Epithelial cell of proximal tubule (primary cell): ENCODE measurements around the gene LMF1. TPM values are rescaled to one million over a fixed set of nuclear protein-coding genes. Genes with fewer than 3 reads are reported as not detected.
"Not testable (repeated sequence)": the region's sequence is repeated elsewhere in the genome, so short reads cannot be mapped to it uniquely, and the experiment has no call there.

Experiments used
- DNase-seq: peaks from one replicate; pipeline ENCODE4 v3.0.0-alpha.2; 2011; ENCODE audit warnings: low read depth
- H3K4me3 ChIP-seq: 2 replicates; pipeline ENCODE4 v1.5.1; 2011; ENCODE audit warnings: low read depth, mild to moderate bottlenecking, low read length
- total RNA-seq: library from RNA; depleted of rRNA; stranded (reverse); fragments of >200 nt; gene quantifications from 2 replicates; pipeline ENCODE4 v1.2.3, GENCODE V29; 2015
- TF ChIP-seq, protein P1 (sequence below): conservative IDR thresholded peaks from 2 replicates; pipeline ENCODE4 v1.5.1; 2012; ENCODE audit warnings: low read depth, mild to moderate bottlenecking, low read length

Gene LMF1
- total RNA-seq, 1 donor from 2014 or later, result 8.2 TPM

GRCh38 chr16:841455-842060 is 129.2 kb downstream of the LMF1 start:
- H3K4me3 ChIP-seq, result no peak overlapping the region
- TF ChIP-seq, protein P1, sequence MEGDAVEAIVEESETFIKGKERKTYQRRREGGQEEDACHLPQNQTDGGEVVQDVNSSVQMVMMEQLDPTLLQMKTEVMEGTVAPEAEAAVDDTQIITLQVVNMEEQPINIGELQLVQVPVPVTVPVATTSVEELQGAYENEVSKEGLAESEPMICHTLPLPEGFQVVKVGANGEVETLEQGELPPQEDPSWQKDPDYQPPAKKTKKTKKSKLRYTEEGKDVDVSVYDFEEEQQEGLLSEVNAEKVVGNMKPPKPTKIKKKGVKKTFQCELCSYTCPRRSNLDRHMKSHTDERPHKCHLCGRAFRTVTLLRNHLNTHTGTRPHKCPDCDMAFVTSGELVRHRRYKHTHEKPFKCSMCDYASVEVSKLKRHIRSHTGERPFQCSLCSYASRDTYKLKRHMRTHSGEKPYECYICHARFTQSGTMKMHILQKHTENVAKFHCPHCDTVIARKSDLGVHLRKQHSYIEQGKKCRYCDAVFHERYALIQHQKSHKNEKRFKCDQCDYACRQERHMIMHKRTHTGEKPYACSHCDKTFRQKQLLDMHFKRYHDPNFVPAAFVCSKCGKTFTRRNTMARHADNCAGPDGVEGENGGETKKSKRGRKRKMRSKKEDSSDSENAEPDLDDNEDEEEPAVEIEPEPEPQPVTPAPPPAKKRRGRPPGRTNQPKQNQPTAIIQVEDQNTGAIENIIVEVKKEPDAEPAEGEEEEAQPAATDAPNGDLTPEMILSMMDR, result no peak
- DNase-seq, result no peak

DNA sequence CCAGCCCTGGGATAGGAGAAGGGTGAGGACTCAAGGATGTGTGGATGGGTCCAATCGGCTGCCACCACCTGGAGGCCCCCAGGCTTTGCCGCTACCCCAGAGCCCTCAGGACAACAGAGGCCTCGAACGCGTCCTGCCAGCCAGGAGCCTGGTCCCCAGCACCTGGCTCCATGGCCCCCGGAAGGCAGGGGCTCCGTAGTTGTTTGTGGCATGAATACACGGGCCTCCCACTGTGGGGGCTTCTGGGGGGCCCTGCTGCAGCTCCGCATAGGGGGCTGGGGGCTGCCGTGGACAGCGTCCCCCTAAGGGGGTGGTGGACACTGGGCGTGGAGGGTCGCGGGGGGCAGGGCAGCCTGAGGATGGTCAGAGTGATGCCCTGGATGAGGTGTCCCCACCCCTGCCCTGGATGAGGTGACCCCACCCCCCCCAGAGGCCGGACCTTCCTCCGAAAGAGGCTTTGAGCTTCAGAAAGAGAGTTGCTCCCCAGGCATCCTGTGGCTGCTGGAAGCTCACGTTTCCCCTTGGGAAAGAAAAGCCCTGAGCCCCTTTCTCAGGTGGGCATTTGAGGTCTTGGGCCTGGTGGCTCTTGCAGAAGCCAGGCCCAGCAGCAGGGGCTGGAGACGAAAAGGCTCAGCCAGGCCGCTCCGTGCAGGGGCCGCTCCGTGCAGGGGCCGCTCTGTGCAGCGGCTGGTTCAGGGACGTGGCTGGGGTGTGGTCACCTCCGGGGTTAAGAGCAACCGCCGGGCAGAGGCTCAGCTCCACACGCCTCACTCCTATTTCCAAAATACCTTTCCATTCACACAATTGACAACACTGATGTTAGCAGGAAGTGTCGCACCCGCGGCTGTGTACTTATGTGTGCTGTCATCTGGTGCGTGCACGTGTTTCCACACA is 130.0 kb downstream of the LMF1 start:
- DNase-seq, result no peak
- TF ChIP-seq, protein P1, result no peak
- no peak overlapping the region for H3K4me3 ChIP-seq

DNA sequence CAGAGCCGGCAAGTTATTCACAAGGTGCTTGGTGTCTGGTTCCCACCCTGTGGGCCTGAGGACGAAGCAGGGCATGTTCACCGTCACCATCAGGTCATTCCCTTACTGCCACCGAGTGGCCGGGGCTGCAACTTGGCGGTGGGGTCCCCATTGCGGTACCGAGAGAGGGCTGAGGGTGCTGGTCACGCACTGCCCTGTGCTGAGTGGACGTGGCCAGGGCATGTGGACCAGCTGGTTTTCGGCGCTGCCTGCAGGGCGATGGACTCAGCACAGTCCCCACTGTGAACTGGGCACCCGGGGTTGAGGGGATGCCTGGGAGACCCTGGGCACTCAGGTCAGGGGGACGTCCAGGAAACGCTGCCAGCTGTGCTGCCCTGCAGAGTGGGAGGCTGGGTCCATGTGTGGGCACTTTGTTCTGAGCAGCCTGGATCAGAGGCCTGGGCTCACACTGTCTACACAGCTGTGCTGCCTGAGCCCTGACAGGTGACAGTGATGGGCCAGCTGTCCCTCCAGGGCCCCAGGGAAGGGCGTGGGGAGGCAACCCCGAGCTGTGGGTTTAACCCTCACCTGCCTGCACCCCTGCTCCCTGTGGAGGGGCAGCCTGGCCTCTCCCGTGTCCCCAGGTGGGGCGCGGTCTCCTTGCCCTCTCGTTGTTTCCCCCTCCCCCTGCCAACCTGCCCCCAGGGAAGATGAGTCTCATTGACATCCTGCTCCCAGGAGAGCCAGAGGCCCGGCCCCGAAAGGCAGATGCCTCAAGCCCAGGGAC is 131.0 kb downstream of the LMF1 start:
- TF ChIP-seq, protein P1, result no peak
- H3K4me3 ChIP-seq, result no peak overlapping the region
- no peak for DNase-seq

GRCh38 chr16:838741-839140 is 132.0 kb downstream of the LMF1 start:
- TF ChIP-seq, protein P1, result no peak
- H3K4me3 ChIP-seq, result no peak overlapping the region
- no peak for DNase-seq

- DNase-seq, H3K4me3 ChIP-seq: not testable (repeated sequence)
These were observed 134.0 kb downstream of the LMF1 start for GRCh38 chr16:836822-837221.

- TF ChIP-seq, protein P1, result no peak
- no peak for DNase-seq
- H3K4me3 ChIP-seq, result no peak overlapping the region
These were observed 134.6 kb downstream of the LMF1 start for GRCh38 chr16:836221-836620.

DNA sequence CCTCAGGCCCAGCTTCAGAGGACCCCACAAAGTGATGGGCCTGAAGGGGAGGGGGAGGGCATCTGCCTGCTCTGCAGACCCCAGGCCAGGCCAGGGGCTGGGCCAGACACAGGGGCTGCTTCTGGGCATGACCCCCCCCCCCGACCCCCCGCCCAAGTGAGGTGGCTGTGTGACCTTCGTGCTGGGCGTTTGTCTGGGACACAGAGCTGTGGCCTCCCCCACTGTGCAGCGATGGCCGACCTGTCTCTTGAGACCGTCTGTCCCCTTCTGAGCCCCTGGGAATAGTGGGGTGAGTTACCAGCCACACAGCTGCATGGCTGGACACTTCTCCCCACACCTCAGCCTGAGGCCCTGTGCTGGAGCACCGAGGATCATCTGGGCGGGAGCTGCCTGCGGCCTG is 135.4 kb downstream of the LMF1 start:
- H3K4me3 ChIP-seq, result no peak overlapping the region
- no peak for DNase-seq
- TF ChIP-seq, protein P1, result no peak
